HepG2 (cell line): ENCODE data around the gene PLCD4. TPM values are rescaled to one million over a fixed set of nuclear protein-coding genes. Genes with fewer than 3 reads are reported as not detected.

Source experiments
- ATAC-seq: fragments of 200-7000 bp; cut with Tn5 transposase; 3 replicates; pipeline ENCODE4 v1.9.1; 2020; ENCODE audit warnings: mild to moderate bottlenecking, moderate library complexity
- BruUV-seq: library from RNA; stranded (reverse); fragments of 400-500 nt; replicated peaks from 2 replicates; lab custom pipeline; 2021; lab: Mats Ljungman, UMichigan
- CTCF ChIA-PET: fragments of 300-600 bp; formaldehyde crosslinking; extraction: SDS; loops from one replicate; lab custom pipeline; 2021; ENCODE audit warnings: low total read pairs, inconsistent platforms, low intra/inter-chr PET ratio; lab: Yijun Ruan, JAX
- POLR2A ChIA-PET: fragments of 350-600 bp; sonication (Branson Sonifier 250); formaldehyde crosslinking; loops from one replicate; lab custom pipeline; 2020; ENCODE audit warnings: antibody characterized with exemption, inconsistent platforms; lab: Yijun Ruan, JAX
- DNase-seq: peaks from one replicate; pipeline ENCODE4 v3.0.0-alpha.2; 2015; ENCODE audit warnings: low spot score
- FAIRE-seq: peaks from 3 replicates; lab custom pipeline; 2011; peaks lifted over from hg19 to GRCh38; lab: Jason Lieb, UNC
- H2AFZ ChIP-seq: one replicate; pipeline ENCODE4 v1.6.1; 2011; ENCODE audit warnings: low read length, inconsistent platforms
- H3K27ac ChIP-seq: fragments of 300-600 bp; 3 replicates; pipeline ENCODE4 v1.8.0; 2011; ENCODE audit warnings: mixed run types, mild to moderate bottlenecking, mixed read lengths, low read length, inconsistent platforms; ENCODE audit not compliant: insufficient read depth; ENCODE audit errors: extremely low read length
- H3K27me3 ChIP-seq, 2 experiments: fragments of 200-600 bp in 1 of 2; 2 replicates in 1 of 2; 3 replicates in 1 of 2; pipeline versions ENCODE4 v1.6.0 to v1.8.0; 2011; ENCODE audit warnings: low read length in 2 of 2, mild to moderate bottlenecking in 2 of 2, moderate library complexity in 2 of 2, inconsistent platforms in 1 of 2; ENCODE audit not compliant: insufficient read depth in 2 of 2, control insufficient read depth in 1 of 2
- H3K36me3 ChIP-seq, 2 experiments: fragments of 200-600 bp in 1 of 2; replicated peaks in 1 of 2; 2 replicates in 1 of 2; 3 replicates in 1 of 2; pipeline versions ENCODE4 v1.5.1 to v1.8.0; 2011; ENCODE audit warnings: low read length in 2 of 2, inconsistent platforms in 1 of 2; ENCODE audit not compliant: insufficient read depth in 2 of 2, control insufficient read depth in 1 of 2
- H3K4me1 ChIP-seq: 2 replicates; pipeline ENCODE4 v1.5.1; 2012; ENCODE audit warnings: low read length, inconsistent platforms; ENCODE audit not compliant: insufficient read depth
- H3K4me2 ChIP-seq: 2 replicates; pipeline ENCODE4 v1.6.0; 2011; ENCODE audit warnings: low read depth, low read length, inconsistent platforms
- H3K4me3 ChIP-seq, 3 experiments: fragments of 200-600 bp in 1 of 3; sonication (generic), shearing (Covaris generic) in 1 of 3; replicated peaks in 1 of 3; 2 replicates each; pipeline ENCODE4 v1.5.1; 2011 to 2016; ENCODE audit warnings: low read length in 3 of 3, inconsistent platforms in 2 of 3, low read depth in 2 of 3, mild to moderate bottlenecking in 2 of 3, control low read depth in 1 of 3, mixed read lengths in 1 of 3; ENCODE audit not compliant: insufficient read depth in 1 of 3
- H3K79me2 ChIP-seq: one replicate; pipeline ENCODE4 v1.6.1; 2011; ENCODE audit warnings: low read length, inconsistent platforms; ENCODE audit not compliant: insufficient read depth
- H3K9ac ChIP-seq: 2 replicates; pipeline ENCODE4 v1.6.0; 2011; ENCODE audit warnings: mild to moderate bottlenecking, low read depth, low read length, inconsistent platforms; ENCODE audit not compliant: insufficient read depth
- H3K9me3 ChIP-seq: 2 replicates; pipeline ENCODE4 v1.5.1; 2012; ENCODE audit warnings: mild to moderate bottlenecking, low read length
- H4K20me1 ChIP-seq: 2 replicates; pipeline ENCODE4 v1.6.0; 2011; ENCODE audit warnings: inconsistent platforms, mild to moderate bottlenecking, low read length, moderate library complexity; ENCODE audit not compliant: insufficient read depth
- CAMTA2 ChIP-seq: sonication (generic); formaldehyde crosslinking; IDR thresholded peaks from 2 replicates; pipeline ENCODE4 v1.4.0; 2020; ENCODE audit warnings: mild to moderate bottlenecking, missing genetic modification reagents, borderline replicate concordance
- DMAP1 ChIP-seq: IDR thresholded peaks from 2 replicates; pipeline ENCODE4 v1.6.1; 2016
- GATAD1 ChIP-seq: IDR thresholded peaks from 2 replicates; pipeline ENCODE4 v1.6.1; 2016; ENCODE audit warnings: missing genetic modification reagents, missing compliant biosample characterization
- KDM5B ChIP-seq: sonication (generic); formaldehyde crosslinking; IDR thresholded peaks from 2 replicates; pipeline ENCODE4 v1.4.0; 2020; ENCODE audit warnings: missing genetic modification reagents, mild to moderate bottlenecking, borderline replicate concordance
- MAFF ChIP-seq: IDR thresholded peaks from 2 replicates; pipeline ENCODE4 v1.6.1; 2011; ENCODE audit warnings: low read depth, low read length, improper control_type of control experiment
- MBD4 ChIP-seq: IDR thresholded peaks from 2 replicates; pipeline ENCODE4 v1.6.1; 2012; ENCODE audit warnings: low read length, inconsistent platforms, borderline replicate concordance
- NCOA1 ChIP-seq: sonication (generic); formaldehyde crosslinking; IDR thresholded peaks from 2 replicates; pipeline ENCODE4 v1.9.0; 2021; ENCODE audit warnings: missing genetic modification reagents
- NCOA2 ChIP-seq: sonication (generic); formaldehyde crosslinking; IDR thresholded peaks from 2 replicates; pipeline ENCODE4 v1.8.0; 2022; ENCODE audit warnings: inconsistent platforms
- NR1H2 ChIP-seq: sonication (generic); formaldehyde crosslinking; IDR thresholded peaks from 2 replicates; pipeline ENCODE4 v1.8.1; 2022; ENCODE audit warnings: low read depth, missing genetic modification reagents, borderline replicate concordance
- TBL1XR1 ChIP-seq: fragments of 150-350 bp; IDR thresholded peaks from 2 replicates; pipeline ENCODE4 v1.6.1; 2014; ENCODE audit warnings: borderline replicate concordance, low read length; ENCODE audit not compliant: partially characterized antibody
- TEAD3 ChIP-seq: optimal IDR thresholded peaks from 2 replicates; pipeline ENCODE3; 2016; ENCODE audit warnings: borderline replicate concordance
- XRCC5 ChIP-seq: fragments of 200-400 bp; formaldehyde crosslinking; optimal IDR thresholded peaks from 2 replicates; pipeline ENCODE3; 2017; ENCODE audit warnings: mild to moderate bottlenecking, low read length
- ZFP36L2 ChIP-seq: sonication (generic); formaldehyde crosslinking; IDR thresholded peaks from 2 replicates; pipeline ENCODE4 v1.4.0; 2020; ENCODE audit warnings: missing genetic modification reagents
- ZNF12 ChIP-seq: sonication (generic); formaldehyde crosslinking; IDR thresholded peaks from 2 replicates; pipeline ENCODE4 v1.5.0; 2020; ENCODE audit warnings: missing genetic modification reagents
- ZNF441 ChIP-seq: sonication (generic); formaldehyde crosslinking; IDR thresholded peaks from 2 replicates; pipeline ENCODE4 v1.7.0; 2021; ENCODE audit warnings: missing genetic modification reagents, borderline replicate concordance
- ZNF674 ChIP-seq: sonication (generic); formaldehyde crosslinking; IDR thresholded peaks from 2 replicates; pipeline ENCODE4 v1.5.0; 2020; ENCODE audit warnings: low read depth, mild to moderate bottlenecking, missing genetic modification reagents
- ZNF782 ChIP-seq: sonication (generic); formaldehyde crosslinking; IDR thresholded peaks from 2 replicates; pipeline ENCODE4 v1.4.0; 2020; ENCODE audit warnings: missing genetic modification reagents, mild to moderate bottlenecking, borderline replicate concordance
- WGBS: methylation state at CpG from one replicate; pipeline ENCODE4 v1.1.6; 2017; ENCODE audit warnings: low lambda C conversion rate; 5-methylcytosine and 5-hydroxymethylcytosine counted together
- in situ Hi-C: cut with HindIII; loops from 2 replicates; pipeline ENCODE4 v1.10.0; 2017; ENCODE audit warnings: low pct_unique_long_range_greater_than_20kb; ENCODE audit not compliant: extremely low pct_ligation_motif_present
- intact Hi-C: fragments of 100-400 bp; cut with micrococcal nuclease; formaldehyde crosslinking; loops from one replicate; pipeline ENCODE4 v1.10.0; 2022; ENCODE audit not compliant: unreplicated experiment
- polyA plus RNA-seq, 8 experiments: library from polyadenylated mRNA; depleted of rRNA in 3 of 8; stranded (reverse) in 7 of 8; unstranded in 1 of 8; fragments of >200 nt; fragmentation: Illumina TruSeq in 4 of 8; extraction: Trizol in 4 of 8; gene quantifications; 2 replicates each; pipeline versions ENCODE4 v1.2.1 to v1.2.3, GENCODE V29; 2011 to 2016; ENCODE audit warnings: low read depth in 4 of 8, missing spikeins in 1 of 8, mixed read lengths in 1 of 8; ENCODE audit not compliant: insufficient read depth in 1 of 8
- total RNA-seq, 5 experiments: library from RNA; depleted of rRNA; stranded (reverse); fragments of >200 nt; fragmentation: Illumina TruSeq; extraction: Trizol; gene quantifications; 2 replicates each; pipeline ENCODE4 v1.2.3, GENCODE V29; 2016; ENCODE audit warnings: low read depth in 1 of 5
- TF ChIP-seq, protein P1 (sequence below): sonication (generic); formaldehyde crosslinking; IDR thresholded peaks from 2 replicates; pipeline ENCODE4 v1.4.0; 2020; ENCODE audit warnings: mild to moderate bottlenecking, missing genetic modification reagents
- TF ChIP-seq, protein P2 (sequence below): IDR thresholded peaks from 2 replicates; pipeline ENCODE4 v1.6.1; 2018; ENCODE audit warnings: missing genetic modification reagents, mild to moderate bottlenecking, missing compliant biosample characterization

PLCD4 gene
- total and polyA plus RNA-seq, 2 of the 13 experiments (the other 11 are each of a cell fraction or from before 2014, with no cell fraction given): 0.26 TPM; not detected in 1

DNA sequence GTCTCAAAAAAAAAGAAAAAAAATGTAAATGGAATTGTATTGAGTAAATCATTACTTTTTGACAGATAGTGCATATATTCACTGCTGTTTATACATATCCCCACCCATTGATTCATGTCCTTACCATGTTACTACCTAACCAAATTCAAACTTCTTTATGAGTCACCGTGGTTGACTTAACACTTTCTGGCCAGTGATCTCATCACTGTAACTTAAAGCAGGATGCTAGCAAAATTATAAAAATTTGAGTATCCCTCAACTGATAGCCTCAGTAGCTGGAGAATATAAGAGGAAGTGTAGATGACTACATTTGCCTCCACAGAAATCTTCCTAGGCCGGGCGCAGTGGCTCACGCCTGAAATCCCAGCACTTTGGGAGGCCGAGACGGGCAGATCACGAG lies 25.6 kb upstream of the PLCD4 start:
- intact Hi-C loops (no loop called here), in situ Hi-C loops (no loop called here)
- Histone ChIP-seq H3K4me2 (no peak overlapping the region), H3K9me3 (no peaks in the 10 kb centered on the region), H4K20me1 (peaks cover 9% of the 10 kb centered on the region; the same call in 1 of the 2 replicates), H3K27ac (no peak overlapping the region), H3K27me3 (no peaks in the 10 kb centered on the region), H3K4me3 (no peak overlapping the region), H3K79me2 (peaks cover 26% of the 10 kb centered on the region), H3K36me3 (peaks cover 24 to 67% of the 10 kb centered on the region in 2 experiments), H3K9ac (no peak overlapping the region), H2AFZ (no peak overlapping the region), H3K4me1 (no peaks in the 10 kb centered on the region)
- ATAC-seq (no peak), FAIRE-seq (no peak), DNase-seq (no peak)
- no TSS peak for BruUV-seq
- ChIA-PET POLR2A (no interaction called here), CTCF (no interaction called here)
- 97% methylated on average over 7 of the region's 7 CpGs for WGBS
- TF ChIP-seq TEAD3 (CRISPR knock-in tag) (no peak), ZNF674 (CRISPR knock-in tag) (no peak), ZNF12 (CRISPR knock-in tag) (no peak), NCOA2 (CRISPR knock-in tag) (no peak)
- TF ChIP-seq, protein P1, sequence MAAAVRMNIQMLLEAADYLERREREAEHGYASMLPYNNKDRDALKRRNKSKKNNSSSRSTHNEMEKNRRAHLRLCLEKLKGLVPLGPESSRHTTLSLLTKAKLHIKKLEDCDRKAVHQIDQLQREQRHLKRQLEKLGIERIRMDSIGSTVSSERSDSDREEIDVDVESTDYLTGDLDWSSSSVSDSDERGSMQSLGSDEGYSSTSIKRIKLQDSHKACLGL (CRISPR knock-in tag): no peak

DNA sequence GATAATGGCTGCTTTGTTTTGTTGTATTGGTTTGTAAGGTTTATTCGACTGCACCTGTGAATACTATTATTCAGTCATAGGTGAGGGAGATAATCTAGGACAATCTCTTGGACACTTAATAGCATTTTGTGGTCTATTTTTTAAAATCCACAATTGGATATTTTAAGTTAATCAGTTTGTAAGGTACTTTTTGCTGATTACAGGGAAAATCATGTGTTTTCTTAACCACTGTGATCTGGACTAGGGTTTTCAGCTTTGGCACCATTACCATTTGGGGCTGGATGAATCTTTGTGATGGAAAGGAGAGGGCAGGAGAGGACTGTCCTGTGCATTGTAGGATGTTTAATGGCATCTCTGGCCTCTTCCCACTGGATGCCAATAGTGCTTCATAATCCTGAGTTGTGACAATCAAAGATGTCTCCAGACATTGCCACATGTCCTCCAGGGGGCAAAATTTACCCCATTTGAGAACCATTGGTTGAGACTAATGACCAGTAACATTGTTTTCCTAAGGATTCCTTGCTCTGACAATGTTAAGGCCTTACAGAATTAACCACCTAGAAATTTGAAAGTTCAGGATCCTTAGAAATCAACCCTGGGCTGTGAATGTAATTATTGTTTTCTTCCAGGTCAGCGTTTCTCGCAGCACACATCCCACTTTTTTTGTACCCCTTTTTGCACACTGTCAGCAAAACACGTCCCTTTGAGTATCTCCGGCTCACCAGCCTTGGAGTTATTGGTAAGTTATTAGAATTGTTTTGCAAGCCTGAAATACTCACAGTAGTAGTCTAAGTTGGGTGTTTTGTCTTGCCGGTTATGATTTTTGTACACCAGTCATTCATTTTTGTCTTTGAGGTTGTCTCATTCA lies 23.5 kb upstream of the PLCD4 start:
- POLR2A ChIA-PET: no interaction called here
- WGBS: 98% methylated on average over 6 of the region's 6 CpGs
- no peak overlapping the region for H2AFZ ChIP-seq
- H3K27ac ChIP-seq: no peak overlapping the region
- no TSS peak for BruUV-seq
- DNase-seq (no peak), ATAC-seq (peak; percentile 63), FAIRE-seq (no peak)
- no peaks in the 10 kb centered on the region for H4K20me1 ChIP-seq
- no peaks in the 10 kb centered on the region for H3K27me3 ChIP-seq
- H3K79me2 ChIP-seq: peaks cover 4% of the 10 kb centered on the region
- in situ Hi-C loops: no loop called here
- H3K36me3 ChIP-seq: peaks cover 21 to 77% of the 10 kb centered on the region in 2 experiments
- no peaks in the 10 kb centered on the region for H3K9me3 ChIP-seq
- intact Hi-C loops: loop anchor here (1.0 kb wide), 1 partner anchor 64 kb away; no protein-coding TSS in a partner anchor
- no peak overlapping the region for H3K9ac ChIP-seq
- H3K4me1 ChIP-seq: no peaks in the 10 kb centered on the region
- no peak overlapping the region for H3K4me2 ChIP-seq
- no peak overlapping the region for H3K4me3 ChIP-seq
- CTCF ChIA-PET: no interaction called here
- 0 out of 2 replicates have a peak, but pooled peaks have one; percentile 14 for TF ChIP-seq MBD4
- TF ChIP-seq ZFP36L2: no peak
- no peak for TF ChIP-seq XRCC5
- TF ChIP-seq DMAP1 (CRISPR knock-in tag): no peak
- TF ChIP-seq KDM5B (CRISPR knock-in tag): no peak
- TF ChIP-seq GATAD1 (CRISPR knock-in tag): no peak
- TF ChIP-seq ZNF782 (CRISPR knock-in tag): no peak
- TF ChIP-seq NCOA1 (CRISPR knock-in tag): no peak
- TF ChIP-seq NR1H2: no peak
- TF ChIP-seq TBL1XR1: no peak
- TF ChIP-seq ZNF441 (CRISPR knock-in tag): no peak
- no peak for TF ChIP-seq CAMTA2 (CRISPR knock-in tag)
- peak; percentile 87 for TF ChIP-seq MAFF
- TF ChIP-seq, protein P2, sequence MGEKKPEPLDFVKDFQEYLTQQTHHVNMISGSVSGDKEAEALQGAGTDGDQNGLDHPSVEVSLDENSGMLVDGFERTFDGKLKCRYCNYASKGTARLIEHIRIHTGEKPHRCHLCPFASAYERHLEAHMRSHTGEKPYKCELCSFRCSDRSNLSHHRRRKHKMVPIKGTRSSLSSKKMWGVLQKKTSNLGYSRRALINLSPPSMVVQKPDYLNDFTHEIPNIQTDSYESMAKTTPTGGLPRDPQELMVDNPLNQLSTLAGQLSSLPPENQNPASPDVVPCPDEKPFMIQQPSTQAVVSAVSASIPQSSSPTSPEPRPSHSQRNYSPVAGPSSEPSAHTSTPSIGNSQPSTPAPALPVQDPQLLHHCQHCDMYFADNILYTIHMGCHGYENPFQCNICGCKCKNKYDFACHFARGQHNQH: no peak
